ENCODE measurements around the gene LGR4.
"Not testable (repeated sequence)": the region's sequence is repeated elsewhere in the genome, so short reads cannot be mapped to it uniquely, and the experiment has no call there.

Gene LGR4

GRCh38 chr11:27347359-27348339 lies 124.9 kb downstream of the LGR4 start:
- DNase-seq, result peak; percentile 81

- DNase-seq, result no peak
Measured at GRCh38 chr11:27339941-27340340, 132.6 kb downstream of the LGR4 start.

GRCh38 chr11:27334764-27335163 lies 137.8 kb downstream of the LGR4 start:
- not testable (repeated sequence) for DNase-seq

- no peak for DNase-seq
Measured at GRCh38 chr11:27331981-27332380, 140.6 kb downstream of the LGR4 start.

GRCh38 chr11:27330633-27331270 lies 141.8 kb downstream of the LGR4 start:
- DNase-seq, result no peak

- no peak for DNase-seq
Measured at GRCh38 chr11:27329867-27330632, 142.5 kb downstream of the LGR4 start.

- DNase-seq, result no peak
Measured at GRCh38 chr11:27328614-27329013, 144.0 kb downstream of the LGR4 start.

- DNase-seq, result not testable (repeated sequence)
Measured at GRCh38 chr11:27327064-27327463, 145.5 kb downstream of the LGR4 start.

- not testable (repeated sequence) for DNase-seq
Measured at GRCh38 chr11:27322196-27322595, 150.4 kb downstream of the LGR4 start.

GRCh38 chr11:27321340-27321739 lies 151.2 kb downstream of the LGR4 start:
- DNase-seq, result not testable (repeated sequence)

GRCh38 chr11:27319072-27319471 lies 153.5 kb downstream of the LGR4 start:
- no peak for DNase-seq

- DNase-seq, result no peak
Measured at GRCh38 chr11:27317751-27318150, 154.8 kb downstream of the LGR4 start.
